Amniotic stem cell (primary cell): Measurements from ENCODE around the gene ITPR1.

Source experiments
- DNase-seq: peaks from one replicate; lab custom pipeline; 2025; lab: John Stamatoyannopoulos, UW

The ITPR1 gene

DNA sequence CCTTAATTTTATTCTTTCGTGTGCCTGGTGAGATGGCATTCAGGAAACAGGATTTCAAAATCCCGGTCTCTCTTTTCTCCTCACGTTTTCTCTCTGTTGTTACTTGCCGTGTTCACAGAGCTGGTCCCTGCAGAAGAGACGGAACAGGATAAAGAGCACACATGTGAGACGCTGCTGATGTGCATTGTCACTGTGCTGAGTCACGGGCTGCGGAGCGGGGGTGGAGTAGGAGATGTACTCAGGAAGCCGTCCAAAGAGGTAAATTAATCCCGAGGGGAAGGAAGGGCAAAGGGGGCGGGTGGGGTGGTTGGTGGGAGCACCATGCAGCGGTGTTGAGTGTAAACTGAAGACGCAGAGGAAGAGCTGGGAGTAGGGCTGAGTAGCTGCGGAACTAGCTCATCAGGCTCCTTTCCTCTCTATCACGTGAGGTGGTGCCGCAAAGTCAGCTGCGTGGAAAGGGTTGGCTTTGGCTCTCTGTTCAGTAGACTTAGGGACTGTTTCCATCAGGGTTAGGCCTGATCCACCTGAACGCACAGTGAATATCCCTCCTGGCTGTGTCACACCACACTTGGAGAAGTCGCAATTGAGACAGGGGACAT is 321.3 kb downstream of the ITPR1 start:
- no peak for DNase-seq

DNA sequence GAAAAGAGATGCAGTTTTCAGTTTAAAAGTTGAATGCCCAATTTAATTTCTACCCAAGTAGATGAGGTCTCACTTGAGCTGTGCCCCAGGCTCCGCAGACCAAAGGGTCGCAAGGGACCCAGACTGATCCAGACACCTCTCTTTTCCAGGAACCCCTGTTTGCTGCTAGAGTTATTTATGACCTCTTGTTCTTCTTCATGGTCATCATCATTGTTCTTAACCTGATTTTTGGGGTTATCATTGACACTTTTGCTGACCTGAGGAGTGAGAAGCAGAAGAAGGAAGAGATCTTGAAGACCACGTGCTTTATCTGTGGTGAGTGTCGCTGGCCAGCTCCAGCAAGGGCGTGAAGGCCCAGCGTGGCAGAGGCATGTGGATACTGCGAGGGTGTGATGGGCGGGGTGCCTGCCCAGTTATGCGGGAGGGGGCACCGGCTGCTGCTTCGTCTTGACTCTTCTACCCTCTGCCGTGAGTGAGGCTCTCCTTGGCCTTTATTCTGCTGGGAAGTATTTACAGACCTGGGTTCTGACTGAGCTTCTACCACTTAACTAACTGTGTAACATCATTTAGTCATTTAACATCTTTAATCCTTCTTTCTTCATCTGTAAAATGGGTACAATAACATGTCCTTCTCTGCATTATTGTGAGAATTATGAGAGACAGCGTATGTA is 321.9 kb downstream of the ITPR1 start:
- no peak for DNase-seq

GRCh38 chr3:4816306-4816705 is 323.2 kb downstream of the ITPR1 start:
- no peak for DNase-seq

DNA sequence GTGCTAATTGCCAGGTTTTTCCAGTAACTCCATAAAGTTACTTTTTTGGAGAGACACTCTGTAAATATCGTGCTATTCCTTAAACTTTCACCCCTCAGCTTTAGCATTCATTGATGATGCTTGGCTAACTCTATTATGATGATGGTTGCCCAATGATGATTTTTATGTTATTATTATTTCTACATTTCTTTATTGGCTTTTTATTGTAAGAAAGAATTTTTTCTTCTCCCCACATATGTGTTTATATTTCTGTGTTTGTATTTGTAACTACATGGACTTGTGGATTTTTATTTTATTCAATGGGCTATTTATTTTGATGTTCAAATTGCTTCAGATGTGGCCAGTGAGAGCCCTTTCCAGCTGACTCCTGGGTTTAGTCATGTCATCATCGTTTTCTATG is 323.6 kb downstream of the ITPR1 start:
- no peak for DNase-seq

DNA sequence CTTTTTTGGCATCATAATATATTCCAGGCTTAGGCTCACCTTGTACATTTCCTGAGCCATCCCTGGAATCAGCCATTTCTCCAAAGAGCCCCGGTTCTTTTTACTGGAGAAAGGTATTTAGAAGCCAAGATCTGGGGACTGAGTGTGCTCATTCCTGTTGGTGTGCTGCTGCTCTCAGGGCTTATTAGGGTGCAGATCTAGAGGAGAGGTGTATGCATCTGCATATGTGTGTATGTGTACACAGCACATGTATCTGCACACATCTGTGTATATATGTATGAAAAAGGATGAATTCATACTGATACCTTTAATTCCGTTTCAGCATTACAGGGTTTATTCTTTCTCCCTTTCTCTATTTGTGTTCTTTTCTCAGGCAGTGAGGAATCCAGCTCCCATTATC is 324.0 kb downstream of the ITPR1 start:
- DNase-seq = no peak

DNA sequence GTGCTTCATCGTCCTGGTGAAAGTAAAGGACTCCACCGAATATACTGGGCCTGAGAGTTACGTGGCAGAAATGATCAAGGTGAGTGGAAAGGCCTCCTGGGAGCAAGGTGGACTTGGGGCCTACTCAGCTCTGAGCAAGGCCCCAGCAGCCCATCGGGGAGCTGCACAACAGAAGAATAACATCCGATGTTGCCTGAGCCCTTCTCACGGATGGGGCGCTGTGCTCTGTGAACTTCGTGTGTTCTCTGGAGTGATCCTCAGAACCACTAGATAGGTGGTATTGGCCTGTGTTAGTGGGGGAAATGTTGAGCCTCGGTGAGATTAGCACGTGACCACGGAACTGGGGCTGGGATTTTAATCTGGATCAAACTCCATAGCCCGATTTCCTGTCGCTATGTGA is 325.0 kb downstream of the ITPR1 start:
- DNase-seq = no peak

GRCh38 chr3:4818986-4819693 is 326.0 kb downstream of the ITPR1 start:
- no peak for DNase-seq

DNA sequence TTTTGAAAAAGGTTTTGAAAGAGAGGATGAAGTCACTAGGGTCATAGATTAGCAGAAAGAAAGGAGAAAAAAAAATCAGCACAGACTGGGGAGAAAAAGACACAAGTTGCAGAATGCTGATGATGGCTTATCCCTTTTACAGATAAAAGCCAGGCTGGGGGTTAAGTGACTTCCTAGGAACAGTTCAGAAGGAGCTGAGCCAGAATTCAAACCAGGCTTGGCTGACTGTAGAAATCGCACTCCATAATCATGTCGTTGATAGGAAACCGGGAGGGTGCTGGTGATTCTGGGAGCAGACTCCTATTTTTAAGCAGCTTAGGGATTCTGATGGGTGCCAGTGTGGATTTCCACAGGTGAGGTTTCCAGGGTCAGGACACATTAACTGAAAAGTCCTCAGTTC is 326.6 kb downstream of the ITPR1 start:
- no peak for DNase-seq

- no peak for DNase-seq
Measured at GRCh38 chr3:4820296-4821121, 327.4 kb downstream of the ITPR1 start.

DNA sequence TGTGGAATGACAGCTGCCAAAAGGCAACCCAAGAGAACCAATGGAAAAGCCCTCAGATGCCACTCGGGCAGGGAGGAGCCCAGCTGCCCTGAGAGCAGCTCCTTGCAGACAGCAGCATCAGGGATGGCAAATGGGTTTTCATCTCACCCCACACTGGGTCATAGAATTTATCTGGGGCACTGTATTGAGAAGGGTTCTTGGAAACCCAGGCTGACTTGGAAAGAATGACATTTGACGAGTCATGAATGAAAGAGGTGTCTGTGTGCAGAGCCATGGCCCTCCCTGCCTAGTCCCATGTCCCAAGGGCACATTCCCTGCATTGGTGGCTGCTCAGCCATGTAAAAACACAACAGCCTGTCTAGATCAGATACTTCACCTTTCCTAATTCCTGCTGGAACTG is 328.2 kb downstream of the ITPR1 start:
- DNase-seq = no peak

DNA sequence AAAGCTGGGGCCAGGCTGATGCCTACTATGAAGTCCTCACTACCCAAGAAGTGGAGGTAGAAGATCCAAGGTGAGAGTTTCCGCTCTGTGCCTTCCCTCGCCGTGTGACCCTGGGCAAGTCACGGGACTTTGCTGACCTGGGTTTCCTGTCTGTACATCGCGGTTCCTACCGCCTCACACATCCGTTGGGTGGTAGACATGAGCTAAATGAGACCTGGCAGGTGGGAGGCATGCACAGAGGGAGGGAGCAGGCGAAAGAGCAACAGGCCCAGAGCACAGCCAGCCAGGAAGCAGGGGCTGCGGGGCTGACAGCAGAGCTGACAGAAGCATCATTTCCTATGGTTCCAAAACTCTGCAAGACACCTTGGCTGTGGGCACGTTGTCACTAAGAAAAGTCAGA is 328.8 kb downstream of the ITPR1 start:
- no peak for DNase-seq

- DNase-seq = no peak
Measured at GRCh38 chr3:4822568-4822967, 329.4 kb downstream of the ITPR1 start.

- DNase-seq = no peak
Measured at GRCh38 chr3:4823385-4823784, 330.2 kb downstream of the ITPR1 start.

GRCh38 chr3:4823986-4824925 is 331.1 kb downstream of the ITPR1 start:
- no peak for DNase-seq

DNA sequence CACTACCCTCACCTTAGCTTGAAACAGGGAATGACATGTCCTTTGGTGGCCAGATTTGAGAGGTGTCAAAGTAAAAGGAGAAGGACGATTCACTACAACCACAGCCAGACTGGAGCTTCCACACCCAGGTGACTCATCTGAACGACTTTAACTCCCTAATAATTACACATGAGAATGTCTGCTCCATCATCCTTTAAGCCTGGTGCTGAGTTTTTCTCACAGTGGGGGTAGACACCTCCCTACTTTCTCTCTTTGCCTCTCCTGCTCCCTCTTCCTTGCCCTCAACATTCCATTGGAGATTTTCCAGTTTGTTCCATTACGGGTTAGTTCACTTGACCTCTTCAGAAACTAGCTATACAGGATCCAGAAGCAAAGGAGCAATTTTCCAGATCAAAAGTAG is 331.8 kb downstream of the ITPR1 start:
- DNase-seq = no peak

GRCh38 chr3:4825436-4826236 is 332.5 kb downstream of the ITPR1 start:
- DNase-seq = no peak

- DNase-seq = no peak
Measured at GRCh38 chr3:4826237-4827100, 333.3 kb downstream of the ITPR1 start.

- DNase-seq = no peak
Measured at GRCh38 chr3:4827767-4828166, 334.6 kb downstream of the ITPR1 start.

- DNase-seq = no peak
Measured at GRCh38 chr3:4828279-4829030, 335.3 kb downstream of the ITPR1 start.
